Posterior cingulate gyrus (tissue), 11 donors: ENCODE results near the gene SRGAP3.

ENCODE experiments used
- DNase-seq, 10 donors: peaks; one replicate each; pipeline versions ENCODE4 v3.0.0 to v3.0.0-alpha.2; 2020 to 2021; ENCODE audit warnings: mixed read lengths in 3 of 10
- intact Hi-C: fragments of 100-400 bp; cut with DNase I; formaldehyde crosslinking; loops from one replicate; pipeline ENCODE4 v1.15.1; 2023

The SRGAP3 gene

DNA sequence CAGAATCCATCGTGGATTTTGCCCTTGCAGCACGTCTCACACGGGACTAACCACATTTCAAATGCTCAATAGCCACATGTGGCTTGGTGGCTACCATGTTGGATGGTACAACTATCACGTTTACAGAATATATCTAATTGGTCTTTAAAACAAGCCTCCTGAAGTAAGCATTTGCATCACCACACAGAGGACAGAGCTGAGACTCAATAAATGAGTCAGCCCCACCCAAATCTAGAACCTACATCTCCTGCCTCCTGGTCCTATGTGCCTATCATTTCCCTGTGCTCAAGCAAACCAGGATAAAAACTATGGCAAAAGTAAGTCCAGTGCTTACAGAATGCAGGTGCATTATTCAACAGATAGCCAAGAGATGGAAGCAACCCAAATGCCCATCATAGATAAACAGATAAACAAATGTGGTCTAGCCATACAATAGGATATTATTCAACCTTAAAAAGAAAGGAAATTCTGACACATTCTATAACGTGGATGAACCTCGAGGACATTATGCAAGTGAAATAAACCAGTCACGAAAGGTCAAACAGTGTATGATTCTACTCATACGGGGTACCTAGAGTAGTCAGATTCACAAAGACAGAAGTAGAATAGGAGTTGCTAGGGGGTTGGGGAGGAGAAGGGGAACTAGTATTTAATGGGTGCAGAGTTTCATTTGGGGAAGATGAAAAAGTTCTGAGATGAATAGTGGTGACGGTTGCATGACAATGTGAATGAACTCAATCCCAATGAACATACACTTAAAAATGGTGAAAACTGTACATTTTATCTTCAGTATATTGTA is 43.9 kb downstream of the SRGAP3 start:
- DNase-seq, result peak in 1 of 10 donors; percentile 41
- intact Hi-C loops, result no loop called here

DNA sequence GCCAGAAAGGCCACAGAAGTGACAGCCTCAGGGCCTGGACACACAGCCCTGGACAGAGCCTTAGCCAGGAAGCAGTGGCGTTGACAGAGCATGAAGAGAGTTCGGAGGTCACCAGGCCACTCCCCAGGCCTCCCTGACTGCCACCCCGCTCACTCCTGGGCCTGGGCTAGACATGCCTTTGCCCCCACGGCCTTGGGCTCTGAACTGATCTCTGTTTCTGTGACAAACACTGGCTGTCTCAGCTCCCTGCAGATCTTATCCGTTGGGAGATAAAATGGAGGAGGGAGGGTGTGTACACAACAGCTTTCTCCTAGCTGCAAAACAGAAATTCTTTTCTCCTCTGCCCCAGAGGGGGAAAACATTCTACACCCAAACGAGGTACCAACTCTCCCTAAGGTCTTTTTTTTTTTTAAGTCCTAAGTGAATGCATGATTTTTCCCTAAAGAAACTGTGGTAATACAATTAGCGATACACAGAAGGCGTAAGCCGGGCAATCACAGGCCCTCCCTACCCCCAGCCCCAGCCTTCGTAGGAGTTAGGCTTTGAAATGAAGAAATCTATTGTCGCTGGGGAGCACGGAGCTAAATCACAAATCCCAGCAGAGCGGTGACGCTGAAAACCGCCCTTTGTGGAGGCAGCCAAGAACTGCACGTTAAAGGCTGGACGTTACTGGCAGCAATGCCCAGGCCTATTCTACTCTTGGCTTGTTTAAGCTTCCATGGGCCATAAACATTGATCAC is 45.0 kb downstream of the SRGAP3 start:
- intact Hi-C loops, result no loop called here
- peak in 8 of 10 donors; percentile 46 to 94 (median 64) for DNase-seq

DNA sequence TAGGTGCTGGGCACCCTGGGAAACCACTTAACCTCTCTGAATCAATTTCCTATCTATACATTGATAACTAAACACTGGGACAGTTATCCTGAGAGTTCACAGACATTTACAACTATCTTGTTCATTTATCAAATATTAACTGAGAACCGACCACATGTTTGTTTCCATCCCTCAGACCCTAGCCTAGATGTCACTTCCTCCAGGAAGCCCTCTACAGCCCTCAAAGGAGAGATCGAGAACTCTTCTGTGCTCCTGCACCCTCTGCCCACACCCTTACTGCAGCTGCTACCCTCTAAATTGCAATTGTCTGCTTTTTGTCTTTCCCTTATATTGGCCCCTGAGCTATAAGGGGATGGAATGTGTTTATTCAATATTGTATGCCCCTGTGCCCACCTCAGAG is 46.1 kb downstream of the SRGAP3 start:
- intact Hi-C loops, result no loop called here
- no peak for DNase-seq

DNA sequence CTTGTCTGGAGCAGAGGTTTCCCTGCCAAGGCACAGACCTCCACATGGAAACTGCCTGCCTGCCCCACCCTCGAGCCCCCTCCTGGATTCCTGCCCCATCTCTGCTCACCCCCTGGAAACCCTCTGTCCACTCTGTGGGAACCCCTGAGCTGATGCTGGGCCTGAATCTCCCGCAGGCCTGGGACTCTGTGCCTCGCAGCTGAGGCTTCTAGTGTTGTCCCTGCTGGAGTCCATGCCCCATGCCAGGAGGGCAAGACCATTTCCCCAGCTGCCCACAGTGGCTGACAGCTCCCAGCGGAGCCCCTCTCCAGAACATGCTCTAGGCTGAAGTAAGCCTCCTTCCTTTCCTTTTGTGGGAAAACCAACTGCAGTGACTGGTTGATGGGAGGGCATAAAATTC is 46.9 kb downstream of the SRGAP3 start:
- intact Hi-C loops, result no loop called here
- DNase-seq, result no peak

DNA sequence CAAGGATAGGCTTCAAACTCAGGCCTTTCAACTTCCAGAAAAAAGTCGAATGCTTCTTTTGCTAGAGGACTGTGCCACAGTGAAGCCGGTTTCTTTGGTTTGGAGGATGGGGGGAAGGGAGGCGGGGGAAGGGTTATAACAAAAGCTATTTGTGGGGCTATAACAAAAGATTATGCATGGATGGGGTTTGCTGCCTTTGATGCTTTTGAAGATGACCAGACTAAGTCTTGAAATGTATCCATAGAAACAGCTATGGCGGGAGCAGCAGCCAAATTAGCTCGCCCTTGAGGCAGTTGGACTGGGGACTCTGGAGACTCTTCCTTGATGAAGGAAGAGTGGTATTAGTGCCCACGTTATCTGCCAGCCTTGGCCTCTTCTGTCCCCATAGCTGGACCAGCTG is 47.5 kb downstream of the SRGAP3 start:
- DNase-seq, result peak in 1 of 10 donors; percentile 35
- intact Hi-C loops, result no loop called here

DNA sequence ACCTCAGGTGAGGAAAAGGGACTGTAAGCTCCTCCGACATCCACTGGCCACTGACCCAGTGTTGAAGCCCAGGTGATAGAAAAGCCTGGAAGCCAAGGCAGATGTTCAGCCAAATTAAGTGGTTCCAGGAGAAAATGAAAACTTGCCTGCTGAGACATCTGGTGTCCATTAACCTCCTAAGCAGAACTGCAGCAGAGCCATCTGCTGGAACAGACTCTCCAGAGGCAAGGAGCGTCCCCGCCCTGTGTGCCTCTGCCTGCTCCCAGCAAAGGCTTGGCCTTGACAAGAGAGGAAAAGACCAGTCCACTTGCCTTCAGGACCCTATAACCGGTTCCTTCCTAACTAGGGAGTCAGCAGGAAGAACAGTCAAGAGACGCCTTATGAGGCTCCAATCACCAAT is 48.2 kb downstream of the SRGAP3 start:
- peak in 1 of 10 donors; percentile 88 for DNase-seq
- intact Hi-C loops, result no loop called here

DNA sequence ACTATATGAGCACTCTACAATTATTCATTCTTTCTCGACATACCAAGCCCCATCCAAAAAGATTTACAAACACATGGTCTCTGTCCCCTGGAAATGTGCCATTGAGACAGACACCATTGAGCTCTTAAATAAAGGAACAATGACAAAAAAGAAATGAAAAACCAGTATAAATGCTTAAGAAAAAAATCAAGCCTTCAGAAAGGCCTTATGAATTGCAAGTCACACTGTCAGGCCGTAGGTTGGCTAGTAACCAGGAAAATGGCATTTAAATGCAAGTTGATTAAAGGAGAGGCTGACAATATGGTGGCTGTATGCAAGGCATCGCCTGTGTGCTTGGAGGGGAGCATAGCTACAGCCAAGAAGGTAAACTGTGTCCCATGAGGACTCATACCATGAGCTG is 49.7 kb downstream of the SRGAP3 start:
- no peak for DNase-seq
- intact Hi-C loops, result loop anchor here (5.0 kb wide), 1 partner anchor 48 kb away; the partner anchor contains the start of gene SRGAP3

DNA sequence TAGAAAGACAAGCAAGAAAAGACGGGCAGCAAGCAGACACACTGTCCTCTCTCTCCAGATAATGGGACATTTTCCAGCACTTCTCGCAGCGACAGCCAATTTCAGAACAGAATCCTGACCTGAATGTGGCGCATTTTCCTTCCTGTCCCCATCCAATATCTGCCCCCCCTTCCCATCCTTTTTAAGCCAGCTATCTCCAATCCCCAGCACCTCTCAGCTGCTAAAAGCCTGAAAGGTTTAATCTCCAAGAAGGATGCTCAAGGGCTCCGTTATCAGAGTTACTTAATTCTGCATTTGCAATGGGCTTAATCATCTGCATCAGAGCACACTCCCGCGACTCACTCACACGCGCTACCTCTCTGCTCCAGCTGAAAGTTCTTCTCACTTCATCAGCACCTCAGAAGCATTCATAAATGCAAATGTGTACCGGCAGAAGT is 50.5 kb downstream of the SRGAP3 start:
- DNase-seq, result peak in 3 of 10 donors; percentile 39 to 57 (median 42)
- intact Hi-C loops, result loop anchor here (5.0 kb wide), 1 partner anchor 48 kb away; the partner anchor contains the start of gene SRGAP3

DNA sequence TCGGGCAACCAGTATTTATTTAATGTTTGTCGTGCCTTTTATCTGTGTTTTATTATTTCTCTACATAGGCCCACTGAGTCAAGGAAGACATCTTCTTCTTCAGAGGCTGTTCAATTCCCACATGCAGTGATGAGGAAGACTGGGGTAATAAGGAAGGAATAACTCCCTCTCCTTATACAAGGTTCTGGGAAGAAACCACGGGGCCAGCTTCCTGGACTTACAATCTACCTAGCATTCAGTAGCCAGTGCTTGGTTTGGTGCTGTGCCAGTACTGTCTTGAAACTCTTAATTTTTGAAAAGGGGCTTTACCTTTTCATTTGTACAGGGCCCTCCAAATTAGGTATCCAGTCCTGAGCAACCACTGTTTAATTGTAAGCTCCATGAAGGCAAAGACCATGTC is 51.2 kb downstream of the SRGAP3 start:
- intact Hi-C loops, result loop anchor here (5.0 kb wide), 1 partner anchor 49 kb away; the partner anchor contains the start of gene SRGAP3
- no peak for DNase-seq

DNA sequence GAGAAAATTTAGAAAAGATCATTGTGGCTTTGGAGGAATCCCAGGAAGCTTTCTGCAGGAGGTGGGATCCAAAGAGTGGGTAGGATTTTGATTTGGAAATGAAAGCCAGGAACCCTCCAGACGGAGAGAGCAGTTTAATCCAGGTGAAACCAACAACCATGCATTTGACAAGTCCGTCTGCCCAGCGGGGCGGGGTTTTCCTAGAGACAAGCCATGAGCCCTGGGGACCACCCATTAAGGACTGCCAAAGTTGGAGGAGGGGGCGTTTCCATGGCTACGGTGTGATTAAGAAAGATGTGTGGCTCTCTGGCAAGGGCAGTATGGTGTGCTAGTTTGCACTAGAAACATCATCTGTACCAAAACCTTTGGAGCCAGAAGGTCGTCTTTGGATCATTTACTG is 53.4 kb downstream of the SRGAP3 start:
- no peak for DNase-seq
- intact Hi-C loops, result loop anchor here (5.0 kb wide), 1 partner anchor 51 kb away; the partner anchor contains the start of gene SRGAP3

DNA sequence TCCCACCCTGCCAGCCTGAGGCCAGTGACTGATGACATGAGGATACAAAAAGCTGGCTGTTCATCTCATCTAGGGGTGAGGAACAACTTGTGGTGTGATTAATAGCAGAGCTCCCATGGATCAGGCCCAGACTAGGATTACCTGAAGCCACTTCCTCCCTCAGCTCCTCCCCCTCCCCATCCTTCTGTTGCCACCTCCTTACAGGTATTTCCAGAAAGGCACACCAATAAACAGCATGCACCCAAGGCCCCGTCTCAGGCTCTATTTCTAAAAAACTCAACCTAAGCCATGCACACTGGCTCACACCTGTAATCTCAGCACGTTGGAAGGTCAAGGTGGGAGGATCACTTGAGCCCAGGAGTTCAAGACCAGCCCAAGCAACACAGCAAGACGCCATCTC is 54.1 kb downstream of the SRGAP3 start:
- intact Hi-C loops, result loop anchor here (5.0 kb wide), 1 partner anchor 52 kb away; the partner anchor contains the start of gene SRGAP3
- DNase-seq, result no peak

DNA sequence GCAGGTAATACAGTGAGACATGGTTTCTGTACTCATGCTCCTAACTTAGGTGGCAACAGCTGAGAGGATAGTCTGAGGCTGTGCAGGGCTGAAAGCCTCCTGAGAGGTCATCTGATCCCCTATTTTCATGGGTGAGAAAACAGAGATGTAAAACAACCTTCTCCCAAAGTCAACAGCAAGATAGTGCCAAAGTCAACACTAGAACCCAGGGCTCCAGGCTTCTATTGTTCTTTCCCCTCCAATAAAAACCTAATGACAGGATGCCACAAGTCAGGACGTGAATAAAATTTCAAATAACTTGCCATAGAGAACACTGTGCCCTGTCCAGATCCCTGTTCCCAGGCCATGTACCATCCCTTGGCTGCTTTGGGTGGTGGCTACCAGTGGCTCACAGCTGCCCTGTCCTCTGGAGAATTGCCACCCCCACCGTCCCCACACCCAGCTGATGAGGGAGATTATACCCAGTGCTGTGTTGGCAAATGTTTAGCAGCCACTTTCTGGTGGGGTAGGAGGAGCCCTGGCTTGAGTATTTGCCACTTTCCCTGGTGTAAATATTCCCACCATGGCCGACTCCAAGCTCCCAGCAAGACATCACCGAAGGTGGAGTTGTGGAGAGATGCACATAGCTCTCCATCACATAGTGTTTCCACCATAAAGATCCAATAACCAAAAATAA is 54.8 kb downstream of the SRGAP3 start:
- intact Hi-C loops, result loop anchor here (5.0 kb wide), 1 partner anchor 53 kb away; the partner anchor contains the start of gene SRGAP3

DNA sequence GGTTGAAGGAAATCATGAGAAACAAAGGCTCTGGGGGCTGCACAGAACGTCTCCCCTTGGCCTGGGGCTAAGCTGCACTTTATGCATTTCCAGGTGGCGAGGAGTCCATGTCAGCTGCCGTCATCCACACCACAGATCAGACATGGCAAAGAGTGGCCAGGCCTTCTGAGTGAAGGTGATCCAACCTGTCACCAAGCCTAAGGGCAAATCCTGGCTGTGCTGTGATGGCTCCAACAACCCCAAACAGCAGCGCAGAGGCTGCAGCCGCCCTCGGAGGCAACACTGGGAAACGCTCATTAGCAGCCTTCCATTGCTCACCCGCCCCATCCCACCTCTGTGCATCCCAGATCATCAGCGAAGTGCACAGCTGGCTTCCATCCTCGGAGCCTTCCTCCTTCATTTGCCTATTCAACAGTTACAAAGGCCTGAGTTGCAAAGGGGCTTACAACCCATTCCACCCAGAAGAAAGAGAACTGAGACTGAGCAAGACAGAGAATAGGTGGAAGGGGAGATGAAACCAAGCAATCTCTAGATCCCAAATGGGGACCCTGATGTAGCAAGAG is 55.7 kb downstream of the SRGAP3 start:
- intact Hi-C loops, result no loop called here
- DNase-seq, result no peak

More for the DNA sequence above, 54.8 kb downstream of the SRGAP3 start:
- no peak for DNase-seq

DNA sequence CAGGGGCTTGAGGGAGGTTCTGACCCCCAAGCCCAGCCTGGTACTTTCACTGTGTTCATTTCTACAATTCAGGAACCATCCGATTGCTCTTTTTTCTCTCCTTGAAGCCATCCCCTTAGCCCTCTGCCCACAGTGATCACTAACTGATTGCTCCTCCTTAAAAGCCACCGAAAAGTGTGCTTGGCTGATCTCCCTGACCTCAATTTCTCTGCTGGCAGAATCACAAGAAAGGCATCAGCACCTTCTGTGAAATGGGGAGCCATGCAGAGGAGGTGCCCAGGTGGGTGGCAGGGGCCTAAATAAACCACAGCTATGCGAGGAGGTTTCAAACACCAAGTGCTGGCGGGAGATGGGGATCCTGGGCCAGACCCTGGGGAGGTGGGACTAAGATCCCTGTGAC is 56.2 kb downstream of the SRGAP3 start:
- intact Hi-C loops, result no loop called here
- no peak for DNase-seq

DNA sequence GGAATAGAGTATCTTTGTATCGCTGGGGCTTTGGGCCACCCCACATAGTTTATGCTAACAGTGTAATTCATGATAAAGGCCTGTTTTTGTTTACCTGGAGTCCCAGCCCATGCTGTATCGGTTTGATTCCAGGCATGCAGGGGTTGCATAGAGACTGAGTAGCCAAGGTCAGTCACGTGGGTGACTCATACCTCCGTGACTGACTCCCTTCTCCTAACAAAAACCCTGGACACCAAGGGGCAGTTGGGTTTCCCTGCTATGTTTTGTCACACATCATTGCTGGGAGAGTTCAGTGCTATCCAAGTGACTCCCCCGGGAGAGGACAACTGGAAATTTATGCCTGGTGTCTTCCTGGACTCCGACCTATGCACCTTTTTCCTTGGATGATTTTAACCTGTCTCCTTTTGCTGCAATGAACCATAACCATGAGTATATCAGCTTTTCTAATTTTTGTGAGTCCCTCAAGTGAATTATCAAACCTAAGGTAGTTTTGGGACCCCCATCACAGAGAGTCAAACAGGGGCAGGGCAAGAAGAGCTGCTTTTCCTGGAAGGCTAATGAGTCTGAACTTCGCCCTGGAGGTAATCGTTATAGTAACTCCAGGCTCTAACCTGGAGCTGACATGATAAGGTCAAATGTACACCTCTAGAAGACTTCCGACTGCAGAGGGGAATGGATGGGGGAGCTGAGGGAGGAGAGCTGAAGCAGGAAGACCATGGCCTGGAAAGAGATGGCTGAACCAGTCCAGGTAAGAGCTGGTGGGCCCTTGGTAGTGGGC is 57.0 kb downstream of the SRGAP3 start:
- intact Hi-C loops, result no loop called here

DNA sequence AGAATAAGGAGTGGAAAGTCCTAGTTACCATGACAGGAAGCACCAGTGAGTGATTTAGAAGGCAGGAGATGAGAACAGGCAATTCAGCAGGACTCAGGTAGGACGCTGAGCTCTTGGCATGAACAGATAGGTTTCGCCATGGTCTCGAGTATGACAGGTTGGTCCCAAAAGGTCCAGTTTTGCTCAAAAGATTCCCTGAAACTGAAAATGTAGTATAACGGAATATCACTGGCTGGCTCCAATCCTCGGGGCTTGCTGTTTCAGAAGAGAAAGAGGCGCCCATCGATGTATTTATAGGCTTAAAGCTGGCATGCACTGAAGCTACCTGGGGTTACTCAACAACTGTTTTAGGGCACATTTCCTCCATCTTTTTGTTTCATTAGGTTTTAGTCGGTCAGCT is 59.2 kb downstream of the SRGAP3 start:
- intact Hi-C loops, result no loop called here
- no peak for DNase-seq

More for the DNA sequence above, 57.0 kb downstream of the SRGAP3 start:
- DNase-seq, result no peak

DNA sequence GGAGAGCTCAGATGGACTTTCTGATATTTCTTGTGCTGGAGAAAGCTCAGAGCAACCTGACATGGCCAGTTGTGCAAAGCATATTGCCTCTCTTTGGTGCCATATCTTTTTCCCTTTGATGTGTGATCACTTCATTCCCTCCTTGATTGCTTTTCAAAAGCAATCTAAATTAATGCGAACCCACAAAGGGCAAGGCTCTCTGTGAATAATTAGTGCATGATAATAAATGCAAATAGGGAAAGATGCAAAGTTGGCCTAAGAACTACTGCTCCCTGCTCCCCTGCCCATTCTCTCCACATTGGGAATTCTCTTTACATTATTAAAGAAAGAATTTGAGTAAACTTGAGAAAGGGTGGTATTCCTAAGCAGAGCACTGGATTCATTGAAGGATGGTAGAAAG is 60.9 kb downstream of the SRGAP3 start:
- intact Hi-C loops, result no loop called here
- DNase-seq, result no peak

DNA sequence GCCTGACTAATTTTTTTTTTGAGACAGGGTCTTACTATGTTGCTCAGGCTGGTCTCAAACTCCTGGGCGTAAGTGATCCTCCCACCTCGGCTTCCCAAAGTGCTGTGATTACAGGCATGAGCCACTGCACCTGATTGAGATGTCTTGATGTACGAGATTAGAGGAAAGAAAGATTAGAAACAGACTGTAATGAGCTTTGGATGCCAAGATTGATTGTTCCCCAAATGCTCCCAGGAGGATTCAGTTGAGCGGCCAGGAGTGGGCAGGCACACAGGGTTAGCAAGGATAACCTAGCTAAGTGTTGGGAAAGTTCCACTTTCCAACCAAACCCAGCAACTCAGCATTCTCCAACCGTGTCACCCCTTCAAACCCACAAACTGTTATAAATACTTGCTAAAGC is 63.7 kb downstream of the SRGAP3 start:
- DNase-seq, result no peak

DNA sequence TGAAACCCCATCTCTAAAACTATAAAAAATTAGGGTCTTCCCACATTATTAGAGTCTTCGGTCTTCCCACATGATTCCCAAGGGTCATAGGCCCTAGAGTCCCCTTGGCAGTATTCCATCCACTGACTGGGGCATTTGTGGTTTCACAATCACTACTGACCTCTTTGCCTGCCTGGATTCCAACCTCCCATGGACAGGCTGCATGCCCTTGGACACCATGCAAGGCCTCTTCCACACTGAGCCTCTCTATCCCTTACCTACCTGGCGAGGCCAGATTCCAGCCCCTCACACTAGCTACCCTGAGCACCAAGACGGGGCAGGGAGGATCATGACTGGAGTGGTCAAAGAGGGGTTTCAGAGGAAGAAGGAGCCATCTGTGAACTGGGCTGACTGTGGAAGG is 64.4 kb downstream of the SRGAP3 start:
- intact Hi-C loops, result no loop called here
- no peak for DNase-seq

More for the DNA sequence above, 63.7 kb downstream of the SRGAP3 start:
- intact Hi-C loops, result no loop called here

DNA sequence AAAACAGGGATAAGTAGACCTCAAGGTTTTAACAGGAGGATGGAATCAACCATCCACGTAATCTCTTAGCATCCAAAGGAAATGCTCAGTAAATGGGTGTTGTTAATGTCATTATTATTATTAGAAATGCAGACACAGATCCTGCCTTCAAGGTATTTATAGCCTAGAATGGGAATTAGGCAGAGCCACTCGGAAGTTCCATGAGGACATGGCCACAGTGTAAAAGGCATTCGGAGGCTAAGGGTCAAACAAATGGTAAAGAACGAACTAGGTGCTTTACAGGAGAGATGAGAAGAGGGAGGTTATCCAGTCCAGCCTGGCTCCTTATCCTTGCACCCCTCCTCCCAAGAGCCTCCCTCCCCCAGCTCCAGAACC is 65.0 kb downstream of the SRGAP3 start:
- DNase-seq, result no peak
- intact Hi-C loops, result no loop called here
